GM04503 (cell line): Measurements from ENCODE around the gene PARD6B.
"Not testable (repeated sequence)": the region's sequence is repeated elsewhere in the genome, so short reads cannot be mapped to it uniquely, and the experiment has no call there.

Experiments used
- DNase-seq: peaks from one replicate; pipeline ENCODE4 v3.0.0-alpha.2; 2012; ENCODE audit warnings: low read depth

The PARD6B gene

GRCh38 chr20:50799890-50800550, 68.6 kb downstream of the PARD6B start:
- no peak for DNase-seq

- not testable (repeated sequence) for DNase-seq
Observed at GRCh38 chr20:50800986-50801746, 69.8 kb downstream of the PARD6B start.

DNA sequence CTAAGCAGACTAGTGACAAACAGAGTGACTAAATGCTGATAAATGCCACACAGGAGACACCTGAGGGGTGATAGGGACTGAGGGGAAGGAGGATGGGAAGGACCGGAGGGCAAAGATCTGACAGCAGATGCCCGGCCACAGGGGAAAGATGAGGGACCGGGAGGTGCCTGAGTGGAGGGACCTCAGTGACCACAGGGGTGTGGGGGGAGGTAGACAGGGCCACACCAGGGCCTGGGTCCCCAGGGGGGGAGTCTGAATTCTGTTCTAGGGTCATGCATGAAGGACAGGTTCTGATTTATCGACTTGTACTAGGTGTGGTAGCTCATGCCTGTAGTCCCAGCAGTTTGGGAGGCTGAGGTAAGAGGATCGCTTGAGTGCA, 70.4 kb downstream of the PARD6B start:
- no peak for DNase-seq

DNA sequence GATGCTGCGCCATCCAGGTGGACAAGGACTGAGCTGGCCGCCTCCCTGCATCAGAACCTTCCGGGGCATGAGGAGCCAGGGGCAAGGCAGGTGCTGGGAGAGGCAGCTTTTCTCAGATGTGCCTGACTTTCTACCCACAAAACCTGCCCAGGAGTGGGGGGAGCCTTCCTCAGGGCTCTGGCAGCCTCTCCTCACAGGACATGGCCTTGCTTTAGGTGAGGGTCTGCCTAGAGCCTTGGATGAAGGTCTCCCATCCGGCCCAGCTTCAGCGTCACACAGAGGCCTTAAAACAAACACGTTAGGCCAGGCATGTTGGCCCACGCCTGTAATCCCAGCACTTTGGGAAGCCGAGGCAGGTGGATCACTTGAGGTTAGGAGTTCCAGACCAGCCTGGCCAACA, 70.9 kb downstream of the PARD6B start:
- DNase-seq: no peak

DNA sequence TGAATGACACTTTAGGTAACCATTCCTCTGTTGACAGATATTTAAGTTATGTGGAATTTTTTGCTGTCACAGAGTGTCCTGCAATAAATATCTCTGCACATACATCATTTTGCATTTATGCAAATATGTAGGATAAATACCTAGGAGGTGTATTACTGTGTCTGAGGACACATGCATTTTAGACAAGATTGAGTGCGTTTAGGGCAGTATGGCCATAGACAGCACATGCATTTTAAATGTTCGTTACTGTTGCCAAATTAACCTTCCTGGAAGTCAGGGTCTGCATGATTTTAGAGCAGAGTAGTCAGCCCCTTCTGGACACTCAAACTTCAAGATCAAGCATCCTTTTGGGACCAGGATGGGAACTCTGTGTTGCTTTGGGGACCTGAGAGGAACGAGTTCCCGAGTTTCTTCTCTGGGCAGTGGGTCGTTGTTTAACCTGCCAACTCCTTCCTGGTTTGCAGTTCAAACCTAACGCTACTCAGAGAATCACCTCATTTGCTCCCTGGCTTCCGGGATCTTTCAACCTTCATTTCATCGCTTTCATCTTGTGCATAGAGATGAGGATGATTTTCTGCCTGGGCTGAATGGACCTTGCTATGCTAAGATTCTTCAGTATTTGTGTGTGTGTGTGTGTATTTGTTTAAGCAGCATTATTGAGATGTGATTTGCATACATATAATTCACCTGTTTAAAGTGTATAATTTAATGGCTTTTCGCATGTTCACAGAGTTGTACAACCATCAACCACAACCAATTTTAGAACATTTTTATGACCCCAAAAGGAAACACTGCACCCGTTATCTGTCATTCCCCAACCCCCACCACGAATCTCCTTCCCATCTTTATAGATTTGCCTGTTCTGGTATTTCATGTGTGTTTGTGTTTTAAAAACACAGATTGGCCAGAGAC, 73.3 kb downstream of the PARD6B start:
- no peak for DNase-seq

GRCh38 chr20:50805349-50805684, 73.9 kb downstream of the PARD6B start:
- no peak for DNase-seq

DNA sequence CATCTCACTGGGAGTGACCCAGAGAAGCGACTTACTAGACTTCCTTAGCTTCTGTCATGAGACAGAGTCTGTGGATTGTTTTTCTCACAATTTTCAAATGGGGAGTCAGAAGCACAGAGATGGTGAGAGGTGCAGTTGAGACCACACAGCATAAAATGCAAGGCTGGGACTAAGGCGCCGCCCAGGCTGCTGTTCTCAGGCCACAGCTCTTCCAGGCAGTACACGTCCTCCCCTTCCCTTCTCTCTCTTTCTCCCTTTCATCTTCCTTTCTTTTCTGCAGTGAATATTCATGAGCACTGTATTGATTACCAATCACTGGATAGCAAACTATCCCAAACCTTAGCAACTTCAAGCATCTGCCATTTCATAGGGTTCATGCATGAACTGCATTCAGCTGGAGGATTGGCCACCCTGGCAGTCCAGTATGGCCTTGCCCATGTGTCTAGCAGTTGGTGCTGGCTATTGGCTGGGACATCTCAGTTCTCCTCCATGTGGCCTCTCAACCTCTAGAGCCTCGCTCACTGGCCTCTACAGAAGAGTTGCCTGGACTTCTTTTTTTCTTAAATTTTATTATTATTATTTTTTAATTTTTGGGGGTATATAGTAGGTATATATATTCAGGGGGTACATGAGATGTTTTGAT, 74.9 kb downstream of the PARD6B start:
- no peak for DNase-seq
